GM21381 (cell line): ENCODE measurements around the gene RNF4.
"Not testable (repeated sequence)": the region's sequence is repeated elsewhere in the genome, so short reads cannot be mapped to it uniquely, and the experiment has no call there.

Experiments
- ATAC-seq: cut with Tn5 transposase; IDR thresholded peaks from one replicate; pipeline ENCODE4 v1.9.1; 2021; ENCODE audit warnings: mild to moderate bottlenecking, moderate library complexity; ENCODE audit not compliant: unreplicated experiment

Gene RNF4

GRCh38 chr4:2468456-2469191 lies at the start of gene RNF4:
RNF4 (plus strand) TSS chr4:2469106; CDS start chr4:2490494, 21,388 bp downstream.
- ATAC-seq, result peak; percentile 73

- ATAC-seq, result no peak
Observed at GRCh38 chr4:2419814-2420213, 49.1 kb upstream of the RNF4 start.

GRCh38 chr4:2421928-2422327 lies 47.0 kb upstream of the RNF4 start:
- ATAC-seq, result no peak

- ATAC-seq, result no peak
Observed at GRCh38 chr4:2423066-2423465, 45.8 kb upstream of the RNF4 start.

GRCh38 chr4:2423695-2424094 lies 45.2 kb upstream of the RNF4 start:
- ATAC-seq, result no peak

GRCh38 chr4:2424581-2424980 lies 44.3 kb upstream of the RNF4 start:
- ATAC-seq, result no peak

- no peak for ATAC-seq
Observed at GRCh38 chr4:2425386-2426068, 43.4 kb upstream of the RNF4 start.

- no peak for ATAC-seq
Observed at GRCh38 chr4:2426069-2426397, 42.9 kb upstream of the RNF4 start.

- ATAC-seq, result no peak
Observed at GRCh38 chr4:2426711-2427275, 42.1 kb upstream of the RNF4 start.

GRCh38 chr4:2427383-2428334 lies 41.2 kb upstream of the RNF4 start:
- ATAC-seq, result no peak

GRCh38 chr4:2428496-2429213 lies 40.3 kb upstream of the RNF4 start:
- ATAC-seq, result no peak

GRCh38 chr4:2429945-2430757 lies 38.8 kb upstream of the RNF4 start:
- ATAC-seq, result not testable (repeated sequence)

GRCh38 chr4:2432004-2432403 lies 36.9 kb upstream of the RNF4 start:
- no peak for ATAC-seq

GRCh38 chr4:2432991-2433530 lies 35.8 kb upstream of the RNF4 start:
- no peak for ATAC-seq

GRCh38 chr4:2433609-2434350 lies 35.1 kb upstream of the RNF4 start:
- no peak for ATAC-seq

- no peak for ATAC-seq
Observed at GRCh38 chr4:2434420-2434819, 34.5 kb upstream of the RNF4 start.

- ATAC-seq, result no peak
Observed at GRCh38 chr4:2436301-2436700, 32.6 kb upstream of the RNF4 start.

GRCh38 chr4:2436761-2437474 lies 32.0 kb upstream of the RNF4 start:
- ATAC-seq, result no peak
